ENCODE results near the gene PLEKHF1.

Gene PLEKHF1

DNA sequence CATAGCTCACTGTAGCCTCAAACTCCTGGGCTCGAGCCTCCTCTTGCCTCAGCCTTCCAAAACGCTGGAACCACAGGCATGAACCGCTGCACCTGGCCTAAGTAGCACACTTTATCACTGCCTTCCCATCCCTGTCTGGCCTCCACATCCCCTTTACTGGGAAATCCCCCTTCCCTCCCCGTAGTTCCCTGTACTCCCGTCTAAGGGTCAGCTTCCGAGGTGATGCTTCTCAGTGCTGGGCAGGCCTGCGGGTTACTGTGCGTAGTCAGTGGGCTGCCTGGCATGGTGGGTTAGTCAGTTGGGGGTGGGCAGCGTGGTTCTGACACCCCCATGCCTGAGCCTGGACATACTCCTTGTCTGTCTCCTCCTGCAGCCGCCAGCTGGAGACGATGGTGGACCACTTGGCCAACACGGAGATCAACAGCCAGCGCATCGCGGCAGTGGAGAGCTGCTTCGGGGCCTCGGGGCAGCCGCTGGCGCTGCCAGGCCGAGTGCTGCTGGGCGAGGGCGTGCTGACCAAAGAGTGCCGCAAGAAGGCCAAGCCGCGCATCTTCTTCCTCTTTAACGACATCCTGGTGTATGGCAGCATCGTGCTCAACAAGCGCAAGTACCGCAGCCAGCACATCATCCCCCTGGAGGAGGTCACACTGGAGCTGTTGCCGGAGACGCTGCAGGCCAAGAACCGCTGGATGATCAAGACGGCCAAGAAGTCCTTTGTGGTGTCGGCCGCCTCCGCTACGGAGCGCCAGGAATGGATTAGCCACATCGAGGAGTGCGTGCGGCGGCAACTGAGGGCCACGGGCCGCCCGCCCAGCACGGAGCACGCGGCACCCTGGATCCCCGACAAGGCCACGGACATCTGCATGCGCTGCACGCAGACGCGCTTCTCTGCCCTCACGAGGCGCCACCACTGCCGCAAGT lies 8.4 kb downstream of the PLEKHF1 start:
- H3K27me3 ChIP-seq (replicated peaks in 2 of 5; ENCODE audit: control insufficient read depth in 4 of 5, insufficient read depth in 5 of 5, low read length in 4 of 5): no peaks in the 10 kb centered on the region
- CTCF ChIA-PET: interaction anchor here (1.1 to 1.8 kb wide), 5 partner anchors 8 to 64 kb away, joined by 4 to 8 read pairs (median 4); no protein-coding TSS in a partner anchor
- peaks cover 6 to 35% (median 20%) of the 10 kb centered on the region in 4 experiments for H3K4me1 ChIP-seq (ENCODE audit: control extremely low read depth in 1 of 4, control insufficient read depth in 4 of 4, insufficient read depth in 4 of 4, low read length in 3 of 4)
- no peak overlapping the region for H3K4me3 ChIP-seq (ENCODE audit: control insufficient read depth in 1 of 7, extremely low read depth in 1 of 7, insufficient read depth in 4 of 7, low read depth in 2 of 7, low read length in 6 of 7)
- H3K36me3 ChIP-seq (ENCODE audit: control insufficient read depth in 4 of 4, insufficient read depth in 4 of 4, low read length in 3 of 4): peaks cover 0 to 28% (median 14%) of the 10 kb centered on the region in 4 experiments
- H3K9me3 ChIP-seq (ENCODE audit: control extremely low read depth in 1 of 5, control insufficient read depth in 4 of 5, insufficient read depth in 2 of 5, low read depth in 1 of 5, low read length in 4 of 5): no peaks in the 10 kb centered on the region
- POLR2A ChIA-PET: no interaction called here
- no peak for DNase-seq
- 96% methylated on average over 57 of the region's 57 CpGs for WGBS (ENCODE audit: insufficient coverage)
- H3K27ac ChIP-seq (ENCODE audit: insufficient read depth in 1 of 2, low read depth in 1 of 2, low read length in 2 of 2, poor library complexity in 1 of 2, severe bottlenecking in 2 of 2): no peak overlapping the region

DNA sequence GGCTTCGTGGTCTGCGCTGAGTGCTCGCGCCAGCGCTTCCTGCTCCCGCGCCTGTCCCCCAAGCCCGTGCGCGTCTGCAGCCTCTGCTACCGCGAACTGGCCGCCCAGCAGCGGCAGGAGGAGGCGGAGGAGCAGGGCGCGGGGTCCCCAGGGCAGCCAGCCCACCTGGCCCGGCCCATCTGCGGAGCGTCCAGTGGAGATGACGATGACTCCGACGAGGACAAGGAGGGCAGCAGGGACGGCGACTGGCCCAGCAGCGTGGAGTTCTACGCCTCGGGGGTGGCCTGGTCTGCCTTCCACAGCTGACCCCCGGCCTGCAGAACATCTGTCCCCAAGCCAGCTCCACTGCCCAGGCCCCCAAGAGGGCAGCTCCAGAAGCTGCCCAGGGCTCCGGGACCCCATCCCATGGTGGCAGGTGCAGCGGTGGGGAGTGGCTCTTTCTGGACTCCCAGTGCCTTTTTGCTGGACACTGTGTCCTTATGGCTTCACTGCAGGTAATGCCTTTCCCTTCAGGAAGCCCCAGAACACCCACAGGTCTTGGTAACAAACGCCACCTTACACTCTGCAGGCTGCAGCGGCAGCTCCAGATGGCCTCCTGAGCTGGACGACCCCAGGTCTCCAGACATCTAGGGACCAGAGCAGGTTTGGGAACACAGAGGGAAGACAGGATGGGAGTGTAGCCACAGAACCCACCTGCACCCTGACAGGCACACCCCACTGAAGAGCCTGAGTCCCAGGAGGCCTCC lies 9.3 kb downstream of the PLEKHF1 start:
- H3K27ac ChIP-seq (ENCODE audit: insufficient read depth in 1 of 2, low read depth in 1 of 2, low read length in 2 of 2, poor library complexity in 1 of 2, severe bottlenecking in 2 of 2): no peak overlapping the region
- no peak overlapping the region for H3K4me3 ChIP-seq (ENCODE audit: control insufficient read depth in 1 of 7, extremely low read depth in 1 of 7, insufficient read depth in 4 of 7, low read depth in 2 of 7, low read length in 6 of 7)
- H3K9me3 ChIP-seq (ENCODE audit: control extremely low read depth in 1 of 5, control insufficient read depth in 4 of 5, insufficient read depth in 2 of 5, low read depth in 1 of 5, low read length in 4 of 5): no peaks in the 10 kb centered on the region
- ChIA-PET CTCF (interaction anchor here (1.3 to 8.1 kb wide), 2 partner anchors 8 to 14 kb away, joined by 5 to 69 read pairs; partner anchors contain the start of gene PLEKHF1), POLR2A (no interaction called here)
- H3K4me1 ChIP-seq (ENCODE audit: control extremely low read depth in 1 of 4, control insufficient read depth in 4 of 4, insufficient read depth in 4 of 4, low read length in 3 of 4): peaks cover 6 to 34% (median 22%) of the 10 kb centered on the region in 4 experiments
- WGBS (ENCODE audit: insufficient coverage): 98% methylated on average over 29 of the region's 34 CpGs
- no peak for DNase-seq
- peaks cover 0 to 28% (median 14%) of the 10 kb centered on the region in 4 experiments for H3K36me3 ChIP-seq (ENCODE audit: control insufficient read depth in 4 of 4, insufficient read depth in 4 of 4, low read length in 3 of 4)
- H3K27me3 ChIP-seq (replicated peaks in 2 of 5; ENCODE audit: control insufficient read depth in 4 of 5, insufficient read depth in 5 of 5, low read length in 4 of 5): no peaks in the 10 kb centered on the region

DNA sequence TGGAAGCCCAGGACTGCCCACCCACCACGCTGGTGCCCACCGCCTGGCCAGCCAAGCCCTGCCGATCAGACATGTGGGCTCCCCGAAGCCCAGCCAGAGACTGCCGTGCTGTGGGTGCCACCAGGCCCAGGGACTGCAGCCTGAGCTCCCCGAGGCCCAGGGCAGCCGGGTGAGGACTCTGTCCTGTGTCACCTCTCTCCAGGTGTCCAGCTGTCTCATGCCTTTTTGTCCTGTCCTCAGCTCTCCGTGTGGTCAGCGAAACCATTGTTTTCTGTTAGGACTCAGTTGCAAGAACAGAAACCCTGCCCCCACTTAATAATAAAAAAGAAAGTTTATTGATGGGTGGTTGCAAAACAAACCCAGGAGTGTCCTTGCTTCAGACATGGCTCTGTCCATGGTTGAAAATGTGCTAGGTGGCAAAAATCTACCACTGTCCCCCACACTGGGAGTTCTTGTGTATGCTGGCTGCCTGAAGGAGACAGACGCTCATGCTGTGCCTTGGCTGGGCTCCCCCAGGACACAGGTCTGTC lies 9.9 kb downstream of the PLEKHF1 start:
- H3K27ac ChIP-seq (ENCODE audit: insufficient read depth in 1 of 2, low read depth in 1 of 2, low read length in 2 of 2, poor library complexity in 1 of 2, severe bottlenecking in 2 of 2): no peak overlapping the region
- WGBS (ENCODE audit: insufficient coverage): 98% methylated on average over 10 of the region's 10 CpGs
- DNase-seq: no peak
- H3K4me1 ChIP-seq (ENCODE audit: control extremely low read depth in 1 of 4, control insufficient read depth in 4 of 4, insufficient read depth in 4 of 4, low read length in 3 of 4): peaks cover 6 to 41% (median 28%) of the 10 kb centered on the region in 4 experiments
- no peaks in the 10 kb centered on the region for H3K27me3 ChIP-seq (replicated peaks in 2 of 5; ENCODE audit: control insufficient read depth in 4 of 5, insufficient read depth in 5 of 5, low read length in 4 of 5)
- H3K36me3 ChIP-seq (ENCODE audit: control insufficient read depth in 4 of 4, insufficient read depth in 4 of 4, low read length in 3 of 4): peaks cover 0 to 28% (median 14%) of the 10 kb centered on the region in 4 experiments
- ChIA-PET POLR2A (no interaction called here), CTCF (interaction anchor here (8.1 kb wide), 1 partner anchor 9 kb away, joined by 69 read pairs; the partner anchor contains the start of gene PLEKHF1)
- H3K9me3 ChIP-seq (ENCODE audit: control extremely low read depth in 1 of 5, control insufficient read depth in 4 of 5, insufficient read depth in 2 of 5, low read depth in 1 of 5, low read length in 4 of 5): no peaks in the 10 kb centered on the region
- no peak overlapping the region for H3K4me3 ChIP-seq (ENCODE audit: control insufficient read depth in 1 of 7, extremely low read depth in 1 of 7, insufficient read depth in 4 of 7, low read depth in 2 of 7, low read length in 6 of 7)

DNA sequence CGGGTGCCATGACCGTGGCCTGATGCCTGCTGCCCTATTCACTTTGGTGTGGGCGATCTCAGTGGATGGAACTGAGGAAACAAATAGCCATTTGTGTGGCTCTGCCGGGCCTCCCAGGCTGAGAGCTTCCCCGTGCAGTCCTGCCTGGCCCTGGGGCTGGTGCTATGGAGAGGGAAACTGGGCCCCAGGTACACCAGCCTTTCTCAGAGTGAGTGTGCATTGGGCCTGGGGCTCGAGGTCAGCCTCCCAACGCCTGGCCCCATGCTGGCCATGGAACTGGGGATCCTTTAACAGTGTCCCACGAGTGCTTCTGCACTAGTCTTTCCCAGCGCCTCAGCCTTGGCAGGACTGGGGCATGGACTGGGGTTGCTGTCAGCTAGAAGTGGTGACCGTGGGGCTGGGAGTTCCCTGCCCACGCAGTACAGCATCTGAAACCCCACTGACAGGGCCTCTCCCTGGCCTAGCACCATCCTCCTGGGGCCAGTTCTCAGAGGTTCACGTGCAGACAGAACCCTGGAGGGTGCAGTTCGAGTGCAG lies 10.5 kb downstream of the PLEKHF1 start:
- no peak for DNase-seq
- Histone ChIP-seq H3K4me1 (ENCODE audit: control extremely low read depth in 1 of 4, control insufficient read depth in 4 of 4, insufficient read depth in 4 of 4, low read length in 3 of 4) (peaks cover 6 to 46% (median 33%) of the 10 kb centered on the region in 4 experiments), H3K4me3 (ENCODE audit: control insufficient read depth in 1 of 7, extremely low read depth in 1 of 7, insufficient read depth in 4 of 7, low read depth in 2 of 7, low read length in 6 of 7) (no peak overlapping the region), H3K9me3 (ENCODE audit: control extremely low read depth in 1 of 5, control insufficient read depth in 4 of 5, insufficient read depth in 2 of 5, low read depth in 1 of 5, low read length in 4 of 5) (no peaks in the 10 kb centered on the region), H3K36me3 (ENCODE audit: control insufficient read depth in 4 of 4, insufficient read depth in 4 of 4, low read length in 3 of 4) (peaks cover 0 to 28% (median 14%) of the 10 kb centered on the region in 4 experiments), H3K27me3 (replicated peaks in 2 of 5; ENCODE audit: control insufficient read depth in 4 of 5, insufficient read depth in 5 of 5, low read length in 4 of 5) (no peaks in the 10 kb centered on the region), H3K27ac (ENCODE audit: insufficient read depth in 1 of 2, low read depth in 1 of 2, low read length in 2 of 2, poor library complexity in 1 of 2, severe bottlenecking in 2 of 2) (no peak overlapping the region)
- ChIA-PET POLR2A (no interaction called here), CTCF (interaction anchor here (8.1 kb wide), 1 partner anchor 10 kb away, joined by 69 read pairs; the partner anchor contains the start of gene PLEKHF1)
- 95% methylated on average over 13 of the region's 13 CpGs for WGBS (ENCODE audit: insufficient coverage)

DNA sequence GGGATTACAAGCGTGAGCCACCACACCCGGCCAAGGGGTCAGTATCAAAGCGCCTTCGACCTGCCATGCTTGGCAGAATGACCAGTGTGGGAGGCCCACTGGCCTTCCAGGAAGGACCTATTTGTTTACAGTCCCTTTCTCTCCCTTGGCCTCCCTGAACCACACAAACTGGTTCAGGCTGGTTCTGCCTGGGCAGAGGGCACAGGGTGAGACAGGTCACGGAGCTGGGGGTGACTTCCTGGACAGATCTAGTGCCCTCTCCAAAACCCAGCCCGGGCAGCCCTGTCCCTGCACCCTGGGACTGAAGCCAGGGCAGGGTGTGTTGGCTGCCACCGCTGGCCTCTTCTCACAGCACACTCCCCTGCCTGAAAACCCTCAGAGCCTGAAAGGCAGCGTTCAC lies 11.3 kb downstream of the PLEKHF1 start:
- Histone ChIP-seq H3K4me1 (ENCODE audit: control extremely low read depth in 1 of 4, control insufficient read depth in 4 of 4, insufficient read depth in 4 of 4, low read length in 3 of 4) (peaks cover 4 to 48% (median 35%) of the 10 kb centered on the region in 4 experiments), H3K27ac (ENCODE audit: insufficient read depth in 1 of 2, low read depth in 1 of 2, low read length in 2 of 2, poor library complexity in 1 of 2, severe bottlenecking in 2 of 2) (no peak overlapping the region), H3K4me3 (ENCODE audit: control insufficient read depth in 1 of 7, extremely low read depth in 1 of 7, insufficient read depth in 4 of 7, low read depth in 2 of 7, low read length in 6 of 7) (no peak overlapping the region), H3K9me3 (ENCODE audit: control extremely low read depth in 1 of 5, control insufficient read depth in 4 of 5, insufficient read depth in 2 of 5, low read depth in 1 of 5, low read length in 4 of 5) (no peaks in the 10 kb centered on the region), H3K36me3 (ENCODE audit: control insufficient read depth in 4 of 4, insufficient read depth in 4 of 4, low read length in 3 of 4) (peaks cover 0 to 28% (median 14%) of the 10 kb centered on the region in 4 experiments), H3K27me3 (replicated peaks in 2 of 5; ENCODE audit: control insufficient read depth in 4 of 5, insufficient read depth in 5 of 5, low read length in 4 of 5) (no peaks in the 10 kb centered on the region)
- ChIA-PET POLR2A (no interaction called here), CTCF (interaction anchor here (3.1 to 8.1 kb wide), 2 partner anchors 10 to 18 kb away, joined by 10 to 69 read pairs; partner anchors contain the start of gene PLEKHF1)
- DNase-seq: no peak
- 91% methylated on average over 7 of the region's 8 CpGs for WGBS (ENCODE audit: insufficient coverage)

DNA sequence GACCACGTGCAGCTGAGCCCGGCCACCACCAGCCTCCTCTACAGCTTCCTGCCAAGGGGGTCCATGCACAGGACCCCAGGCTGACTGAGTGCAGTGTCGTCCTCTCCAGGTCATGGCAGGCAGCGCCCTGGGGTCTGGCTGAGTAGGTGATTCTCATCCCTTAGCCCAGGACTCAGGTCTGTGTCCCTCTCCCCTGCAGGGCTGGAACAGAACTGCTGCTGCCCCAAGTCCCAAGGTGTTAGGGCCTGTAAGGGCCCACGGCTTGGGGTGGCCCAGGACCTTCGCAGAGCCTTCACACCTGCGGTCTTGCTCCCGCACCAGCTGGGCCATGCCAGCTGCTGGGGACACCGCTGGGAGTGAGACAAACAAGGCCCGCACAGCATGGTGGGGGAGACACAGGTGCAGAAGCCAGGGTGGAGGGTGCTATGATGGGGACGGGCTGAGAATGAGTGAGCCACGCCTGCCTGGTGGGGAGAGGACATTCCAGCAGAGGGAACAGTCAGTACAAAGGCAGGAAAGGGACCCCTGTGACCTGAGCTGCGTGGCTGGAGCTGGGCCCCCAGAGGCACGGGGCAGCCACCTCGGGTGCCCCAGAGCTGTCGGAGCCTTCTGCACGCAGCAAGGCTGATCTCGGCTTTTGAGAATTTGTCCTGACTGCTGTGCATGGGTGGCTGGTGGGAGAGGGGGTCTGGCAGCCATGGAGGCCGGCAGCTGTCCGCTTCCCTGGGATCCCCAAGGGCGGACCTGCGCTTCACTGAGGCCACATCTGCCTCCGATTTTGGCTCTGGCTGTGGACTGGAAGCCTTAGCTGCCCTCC lies 11.9 kb downstream of the PLEKHF1 start:
- ChIA-PET POLR2A (no interaction called here), CTCF (interaction anchor here (1.1 to 8.1 kb wide), 3 partner anchors 11 to 66 kb away, joined by 3 to 69 read pairs (median 10); partner anchors contain the start of gene PLEKHF1)
- Histone ChIP-seq H3K27me3 (replicated peaks in 2 of 5; ENCODE audit: control insufficient read depth in 4 of 5, insufficient read depth in 5 of 5, low read length in 4 of 5) (no peaks in the 10 kb centered on the region), H3K4me3 (ENCODE audit: control insufficient read depth in 1 of 7, extremely low read depth in 1 of 7, insufficient read depth in 4 of 7, low read depth in 2 of 7, low read length in 6 of 7) (no peak overlapping the region), H3K4me1 (ENCODE audit: control extremely low read depth in 1 of 4, control insufficient read depth in 4 of 4, insufficient read depth in 4 of 4, low read length in 3 of 4) (peaks cover under 1 to 48% (median 33%) of the 10 kb centered on the region in 4 experiments), H3K36me3 (ENCODE audit: control insufficient read depth in 4 of 4, insufficient read depth in 4 of 4, low read length in 3 of 4) (peaks cover 0 to 28% (median 14%) of the 10 kb centered on the region in 4 experiments), H3K9me3 (ENCODE audit: control extremely low read depth in 1 of 5, control insufficient read depth in 4 of 5, insufficient read depth in 2 of 5, low read depth in 1 of 5, low read length in 4 of 5) (no peaks in the 10 kb centered on the region), H3K27ac (ENCODE audit: insufficient read depth in 1 of 2, low read depth in 1 of 2, low read length in 2 of 2, poor library complexity in 1 of 2, severe bottlenecking in 2 of 2) (no peak overlapping the region)
- DNase-seq: no peak
- WGBS (ENCODE audit: insufficient coverage): 96% methylated on average over 18 of the region's 23 CpGs
